Lung (tissue), 12 donors: Measurements from ENCODE around the gene NADK2. TPM values are rescaled to one million over a fixed set of nuclear protein-coding genes. Genes with fewer than 3 reads are reported as not detected.

Source experiments
- ATAC-seq: fragments of 200-7000 bp; cut with Tn5 transposase; one replicate; pipeline ENCODE4 v1.9.1; 2020; ENCODE audit warnings: moderate number of reproducible peaks; ENCODE audit not compliant: insufficient read depth, low FRiP score
- DNase-seq, 3 donors: peaks; one replicate each; pipeline ENCODE4 v3.0.0-alpha.2; 2013 to 2017
- H3K27ac ChIP-seq, 2 donors: one replicate each; pipeline ENCODE4 v1.5.1; 2013; ENCODE audit warnings: mild to moderate bottlenecking in 2 of 2, moderate library complexity in 2 of 2, control low read depth in 1 of 2, inconsistent platforms in 1 of 2, low read depth in 1 of 2, low read length in 1 of 2
- H3K27me3 ChIP-seq, 3 donors: one replicate each; pipeline ENCODE4 v1.5.1; 2013; ENCODE audit warnings: low read length in 2 of 3; ENCODE audit not compliant: control insufficient read depth in 3 of 3, insufficient read depth in 3 of 3
- H3K36me3 ChIP-seq, 4 donors: one replicate each; pipeline ENCODE4 v1.5.1; 2013; ENCODE audit warnings: low read length in 4 of 4, mild to moderate bottlenecking in 1 of 4, moderate library complexity in 1 of 4; ENCODE audit not compliant: control insufficient read depth in 4 of 4, insufficient read depth in 4 of 4
- H3K4me1 ChIP-seq, 5 donors: one replicate each; pipeline ENCODE4 v1.5.1; 2013; ENCODE audit warnings: low read length in 5 of 5, mild to moderate bottlenecking in 2 of 5, moderate library complexity in 1 of 5; ENCODE audit not compliant: control insufficient read depth in 5 of 5, insufficient read depth in 5 of 5
- H3K4me3 ChIP-seq: one replicate; pipeline ENCODE4 v1.5.1; 2013; ENCODE audit warnings: mild to moderate bottlenecking, control low read depth, moderate library complexity
- H3K9ac ChIP-seq, 2 donors: one replicate each; pipeline ENCODE4 v1.5.1; 2013; ENCODE audit warnings: low read length in 2 of 2, control low read depth in 1 of 2; ENCODE audit not compliant: insufficient read depth in 1 of 2
- H3K9me3 ChIP-seq, 4 donors: one replicate each; pipeline ENCODE4 v1.5.1; 2013; ENCODE audit warnings: low read length in 3 of 4, mild to moderate bottlenecking in 1 of 4, moderate library complexity in 1 of 4; ENCODE audit not compliant: control insufficient read depth in 4 of 4, insufficient read depth in 3 of 4
- WGBS, 2 donors: extraction: QIAGEN DNeasy Blood & Tissue Kit; methylation state at CpG; one replicate each; pipeline ENCODE4 v1.1.7; 2013; 5-methylcytosine and 5-hydroxymethylcytosine counted together
- polyA plus RNA-seq, 2 donors: library from polyadenylated mRNA; stranded (reverse); fragments of 200-250 nt; gene quantifications; one replicate each; pipeline ENCODE4 v1.2.1, GENCODE V29; 2013
- total RNA-seq, 2 donors: library from RNA; depleted of rRNA in 1 of 2; stranded (reverse); fragments of >200 nt in 1 of 2; gene quantifications; one replicate each; pipeline ENCODE4 v1.2.1, GENCODE V29; 2014 to 2021
- TF ChIP-seq, protein P1 (sequence below): IDR thresholded peaks from 2 replicates; pipeline ENCODE4 v1.5.1; 2012; ENCODE audit warnings: mild to moderate bottlenecking; ENCODE audit errors: control extremely low read depth, extremely low read depth
- donor health status: control.
- donor health status: control.
- donor health status: Bipolar disorder and iron deficiency.
- donor health status: healthy.
- donor health status: DM: yes; HTN: yes; CAD: no.

The NADK2 gene
- total and polyA plus RNA-seq, 4 donors = 8.4 to 37.9 (median 16.2) TPM

DNA sequence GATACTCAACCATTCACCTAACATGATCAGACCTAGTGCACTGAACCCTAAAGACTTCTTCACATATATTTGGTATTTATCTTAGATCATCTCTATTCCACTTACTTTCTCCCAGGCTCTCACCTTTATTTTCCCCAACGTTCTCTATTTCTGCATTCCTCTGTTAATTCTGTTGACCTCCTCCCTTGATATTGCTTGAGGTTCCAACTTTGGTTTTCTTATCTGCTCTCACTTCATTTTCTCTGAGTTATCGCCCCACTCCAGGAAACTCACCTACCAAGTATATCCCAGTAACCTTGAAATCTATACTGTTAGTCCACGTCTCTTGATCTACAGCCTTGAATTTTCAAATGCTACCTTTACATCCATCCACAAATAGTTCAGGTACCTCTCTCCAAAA lies 9.2 kb downstream of the NADK2 start:
- WGBS, 2 donors = 88 to 90% methylated on average over 3 of the region's 3 CpGs
- TF ChIP-seq, protein P1, sequence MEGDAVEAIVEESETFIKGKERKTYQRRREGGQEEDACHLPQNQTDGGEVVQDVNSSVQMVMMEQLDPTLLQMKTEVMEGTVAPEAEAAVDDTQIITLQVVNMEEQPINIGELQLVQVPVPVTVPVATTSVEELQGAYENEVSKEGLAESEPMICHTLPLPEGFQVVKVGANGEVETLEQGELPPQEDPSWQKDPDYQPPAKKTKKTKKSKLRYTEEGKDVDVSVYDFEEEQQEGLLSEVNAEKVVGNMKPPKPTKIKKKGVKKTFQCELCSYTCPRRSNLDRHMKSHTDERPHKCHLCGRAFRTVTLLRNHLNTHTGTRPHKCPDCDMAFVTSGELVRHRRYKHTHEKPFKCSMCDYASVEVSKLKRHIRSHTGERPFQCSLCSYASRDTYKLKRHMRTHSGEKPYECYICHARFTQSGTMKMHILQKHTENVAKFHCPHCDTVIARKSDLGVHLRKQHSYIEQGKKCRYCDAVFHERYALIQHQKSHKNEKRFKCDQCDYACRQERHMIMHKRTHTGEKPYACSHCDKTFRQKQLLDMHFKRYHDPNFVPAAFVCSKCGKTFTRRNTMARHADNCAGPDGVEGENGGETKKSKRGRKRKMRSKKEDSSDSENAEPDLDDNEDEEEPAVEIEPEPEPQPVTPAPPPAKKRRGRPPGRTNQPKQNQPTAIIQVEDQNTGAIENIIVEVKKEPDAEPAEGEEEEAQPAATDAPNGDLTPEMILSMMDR = no peak
- ATAC-seq = no peak
- H3K27ac ChIP-seq = no peak overlapping the region
- peaks cover 0 to 18% (median 0%) of the 10 kb centered on the region in 5 donors for H3K4me1 ChIP-seq
- H3K4me3 ChIP-seq = no peak overlapping the region
- DNase-seq = no peak
- no peaks in the 10 kb centered on the region for H3K27me3 ChIP-seq
- no peak overlapping the region for H3K9ac ChIP-seq
- no peaks in the 10 kb centered on the region for H3K9me3 ChIP-seq
- H3K36me3 ChIP-seq = no peaks in the 10 kb centered on the region

DNA sequence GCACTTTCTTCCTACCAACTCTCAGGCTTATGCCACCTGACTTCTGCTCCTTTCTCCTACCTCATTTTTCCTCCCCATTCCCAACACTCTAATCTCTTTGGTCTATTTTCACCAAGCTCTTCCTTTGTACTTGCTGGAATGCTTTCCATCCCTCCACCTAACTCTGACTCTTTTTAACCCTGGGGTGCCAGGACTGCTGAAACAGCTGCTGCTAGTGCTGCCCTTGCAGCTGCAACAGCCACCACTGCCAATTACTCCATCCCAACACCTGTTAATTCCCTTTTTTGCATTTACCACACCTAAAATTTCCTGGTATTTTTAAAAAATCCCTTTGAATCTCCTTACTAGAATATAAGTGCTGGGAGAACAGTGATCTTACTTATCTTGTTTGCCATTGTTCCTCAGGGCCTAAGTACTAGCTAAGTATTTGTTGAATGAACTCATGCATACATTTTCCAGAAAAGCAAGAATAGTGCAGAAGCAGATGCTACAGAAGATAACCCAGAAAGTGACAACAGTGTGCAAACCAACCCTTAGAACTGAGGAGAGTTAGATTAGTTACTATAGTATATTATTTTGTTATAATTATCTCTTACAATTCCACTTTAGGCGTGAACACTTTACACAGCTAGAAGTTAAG lies 11.5 kb downstream of the NADK2 start:
- ATAC-seq = no peak
- Histone ChIP-seq H3K27ac (no peak overlapping the region), H3K9ac (no peak overlapping the region), H3K4me1 (peaks cover 0 to 15% (median 0%) of the 10 kb centered on the region in 5 donors), H3K4me3 (no peak overlapping the region), H3K27me3 (no peaks in the 10 kb centered on the region), H3K36me3 (peaks cover 0 to 7% (median 2%) of the 10 kb centered on the region in 4 donors), H3K9me3 (no peaks in the 10 kb centered on the region)
- 96 to 100% methylated on average over 1 of the region's 1 CpG for WGBS, 2 donors
- TF ChIP-seq, protein P1 = no peak
- no peak for DNase-seq

DNA sequence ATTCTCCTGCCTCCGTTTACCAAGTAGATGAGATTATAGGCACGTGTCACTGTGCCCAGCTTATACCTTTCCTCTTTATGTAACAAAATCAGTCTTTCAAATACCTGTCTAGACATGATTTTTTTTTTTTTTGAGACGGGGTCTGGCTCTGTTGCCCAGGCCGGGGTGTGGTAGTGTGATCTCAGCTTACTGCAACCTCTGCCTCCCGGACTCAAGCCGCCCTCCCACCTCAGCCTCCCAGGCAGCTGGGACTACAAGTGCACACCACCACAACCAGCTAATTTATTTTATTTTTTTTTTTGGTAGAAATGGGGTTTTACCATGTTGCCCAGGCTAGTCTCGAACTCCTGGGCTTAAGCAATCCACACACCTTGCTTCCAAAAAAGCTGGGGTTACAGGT lies 13.2 kb downstream of the NADK2 start:
- Histone ChIP-seq H3K36me3 (peaks cover 2 to 15% (median 6%) of the 10 kb centered on the region in 4 donors), H3K4me3 (no peak overlapping the region), H3K9ac (no peak overlapping the region), H3K4me1 (peaks cover 0 to 15% (median 0%) of the 10 kb centered on the region in 5 donors), H3K27ac (no peak overlapping the region), H3K27me3 (no peaks in the 10 kb centered on the region), H3K9me3 (no peaks in the 10 kb centered on the region)
- DNase-seq (no peak), ATAC-seq (no peak)
- 96 to 99% methylated on average over 7 of the region's 7 CpGs for WGBS, 2 donors
- TF ChIP-seq, protein P1 = no peak

DNA sequence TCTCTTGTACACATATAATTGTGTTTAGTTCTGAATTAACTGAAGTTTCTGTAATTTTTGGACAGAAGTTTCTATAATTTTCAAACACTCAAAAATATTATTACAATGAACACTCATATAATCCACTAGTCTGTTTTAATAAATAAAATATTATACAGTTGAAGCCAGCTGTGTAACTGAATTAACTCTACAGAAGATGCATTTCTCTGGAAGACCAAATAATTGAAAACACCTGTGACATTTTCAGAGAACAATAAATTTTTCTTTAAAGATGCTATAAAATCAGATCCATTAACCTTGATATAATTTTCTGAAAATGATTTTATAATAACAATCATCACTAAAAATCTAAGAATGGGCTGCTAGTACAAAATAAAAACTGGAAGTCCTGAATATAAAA lies 14.7 kb downstream of the NADK2 start:
- Histone ChIP-seq H3K27me3 (no peaks in the 10 kb centered on the region), H3K4me3 (no peak overlapping the region), H3K4me1 (peaks cover 0 to 12% (median 0%) of the 10 kb centered on the region in 5 donors), H3K27ac (no peak overlapping the region), H3K36me3 (peaks cover 2 to 16% (median 6%) of the 10 kb centered on the region in 4 donors), H3K9ac (no peak overlapping the region), H3K9me3 (no peaks in the 10 kb centered on the region)
- no peak for ATAC-seq
- TF ChIP-seq, protein P1 = no peak
- DNase-seq = no peak
